ENCODE results near the gene PDE6D. TPM values are rescaled to one million over a fixed set of nuclear protein-coding genes. Genes with fewer than 3 reads are reported as not detected.

PDE6D gene
- total and polyA plus RNA-seq, 2 of the 13 experiments (the other 11 are each of a cell fraction or from before 2014, with no cell fraction given): 14.1 to 23.2 TPM

GRCh38 chr2:231781798-231782726, 980 bp upstream of the PDE6D start (continued):
- TF ChIP-seq FOXK2 (IDR thresholded peaks at IDR 0.05) (no peak), MLXIP (CRISPR knock-in tag; IDR thresholded peaks at IDR 0.05; ENCODE audit: borderline replicate concordance) (no peak), SAFB2 (CRISPR knock-in tag; IDR thresholded peaks at IDR 0.05; ENCODE audit: borderline replicate concordance, low read depth) (0 out of 2 replicates have a peak, but pooled peaks have one; percentile 20), NFIB (CRISPR knock-in tag; IDR thresholded peaks at IDR 0.05; ENCODE audit: borderline replicate concordance) (no peak), DZIP1 (CRISPR knock-in tag; IDR thresholded peaks at IDR 0.05) (no peak), IRX3 (CRISPR knock-in tag; IDR thresholded peaks at IDR 0.05; ENCODE audit: borderline replicate concordance, low read depth) (no peak), CC2D1A (CRISPR knock-in tag; IDR thresholded peaks at IDR 0.05) (0 out of 2 replicates have a peak, but pooled peaks have one; percentile 26), EHMT2 (IDR thresholded peaks at IDR 0.05; ENCODE audit: borderline replicate concordance, low read depth, low read length) (no peak), CCAR2 (optimal IDR thresholded peaks at IDR 0.05; ENCODE audit: low read depth, low read length) (no peak), KAT7 (CRISPR knock-in tag; IDR thresholded peaks at IDR 0.05; ENCODE audit: borderline replicate concordance) (no peak), YY1 (IDR thresholded peaks at IDR 0.05; ENCODE audit: insufficient read depth, insufficient replicate concordance, low read depth, low read length) (peak; percentile 1), ZNF282 (IDR thresholded peaks at IDR 0.05; ENCODE audit: partially characterized antibody) (no peak), SNAI1 (CRISPR knock-in tag; IDR thresholded peaks at IDR 0.05; ENCODE audit: borderline replicate concordance) (no peak), TAF1 (CRISPR knock-in tag; IDR thresholded peaks at IDR 0.05) (no peak), ZNF639 (CRISPR knock-in tag; conservative IDR thresholded peaks at IDR 0.05) (no peak), ZNF83 (CRISPR knock-in tag; IDR thresholded peaks at IDR 0.05; ENCODE audit: borderline replicate concordance) (no peak), DNMT3B (CRISPR knock-in tag; conservative IDR thresholded peaks at IDR 0.05) (no peak), NRL (CRISPR knock-in tag; IDR thresholded peaks at IDR 0.05; ENCODE audit: borderline replicate concordance) (no peak), RBFOX2 (IDR thresholded peaks at IDR 0.05; ENCODE audit: low read depth, low read length) (no peak), U2AF2 (IDR thresholded peaks at IDR 0.05; ENCODE audit: low read depth, low read length) (no peak), CREM (IDR thresholded peaks at IDR 0.05) (no peak; the same call in 1 of the 2 replicates), CREM (CRISPR knock-in tag; IDR thresholded peaks at IDR 0.05) (no peak), PLRG1 (conservative IDR thresholded peaks at IDR 0.05) (no peak), PITX1 (CRISPR knock-in tag; IDR thresholded peaks at IDR 0.05) (no peak)
